ENCODE measurements around the gene DSCAML1.

DSCAML1 gene

DNA sequence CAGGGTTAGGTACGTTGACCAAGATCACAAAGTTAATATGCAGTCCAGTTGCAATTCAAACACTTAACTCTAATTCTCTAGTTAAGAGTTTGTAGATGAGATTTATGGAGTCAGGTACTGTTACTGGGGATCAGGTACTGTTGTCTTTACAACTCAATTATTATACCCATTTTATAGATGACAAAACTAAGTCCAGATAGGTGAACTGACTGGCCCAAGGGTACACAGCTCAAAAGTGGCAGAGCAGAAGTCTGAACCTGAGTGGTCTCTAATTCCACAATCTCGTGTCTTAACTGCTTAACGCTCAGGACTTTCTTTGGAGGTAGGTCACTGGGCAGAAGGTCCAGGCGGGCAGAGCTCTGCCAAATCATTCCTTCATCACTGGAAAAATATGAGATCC is 77.5 kb downstream of the DSCAML1 start:
- no peak for DNase-seq

DNA sequence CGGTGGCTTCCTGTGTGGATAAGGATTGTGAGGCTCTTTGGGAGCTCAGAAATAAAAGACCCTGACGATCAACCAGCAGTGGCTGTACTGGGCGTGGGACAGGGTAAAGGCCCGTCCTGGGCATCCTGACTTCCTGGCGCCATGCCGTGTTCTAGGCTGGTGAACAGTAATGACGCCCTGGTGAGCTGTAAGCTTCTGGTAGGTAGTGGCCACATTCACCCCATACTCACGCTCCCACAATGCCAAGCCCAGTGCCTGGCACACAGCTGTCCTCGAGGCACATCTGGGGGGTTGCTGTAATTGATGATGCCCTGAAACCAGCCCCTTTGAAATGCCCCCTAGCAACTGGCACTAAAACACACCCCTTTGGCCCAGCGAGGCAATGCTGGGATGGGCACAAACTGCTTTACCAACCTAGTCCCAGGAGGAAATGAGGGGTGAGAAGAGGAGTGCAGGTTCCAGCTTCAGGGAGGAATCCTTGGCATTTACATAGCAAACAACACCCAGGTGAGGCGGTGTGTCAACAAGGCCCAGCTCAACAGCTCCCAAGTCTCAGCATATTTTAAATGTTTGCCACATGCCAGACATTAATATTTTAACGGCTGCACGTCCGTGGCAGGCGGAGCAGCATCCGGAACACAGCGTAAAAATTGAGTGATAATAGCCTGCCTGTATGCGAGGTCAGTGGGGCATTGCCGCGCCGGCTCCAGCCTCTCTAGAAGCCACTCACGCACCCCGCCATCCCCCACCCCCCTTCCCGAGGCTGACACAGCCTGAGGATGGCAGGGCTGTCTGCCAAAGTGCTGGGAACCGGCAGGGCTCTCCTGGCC is 79.3 kb downstream of the DSCAML1 start:
- DNase-seq, result no peak

DNA sequence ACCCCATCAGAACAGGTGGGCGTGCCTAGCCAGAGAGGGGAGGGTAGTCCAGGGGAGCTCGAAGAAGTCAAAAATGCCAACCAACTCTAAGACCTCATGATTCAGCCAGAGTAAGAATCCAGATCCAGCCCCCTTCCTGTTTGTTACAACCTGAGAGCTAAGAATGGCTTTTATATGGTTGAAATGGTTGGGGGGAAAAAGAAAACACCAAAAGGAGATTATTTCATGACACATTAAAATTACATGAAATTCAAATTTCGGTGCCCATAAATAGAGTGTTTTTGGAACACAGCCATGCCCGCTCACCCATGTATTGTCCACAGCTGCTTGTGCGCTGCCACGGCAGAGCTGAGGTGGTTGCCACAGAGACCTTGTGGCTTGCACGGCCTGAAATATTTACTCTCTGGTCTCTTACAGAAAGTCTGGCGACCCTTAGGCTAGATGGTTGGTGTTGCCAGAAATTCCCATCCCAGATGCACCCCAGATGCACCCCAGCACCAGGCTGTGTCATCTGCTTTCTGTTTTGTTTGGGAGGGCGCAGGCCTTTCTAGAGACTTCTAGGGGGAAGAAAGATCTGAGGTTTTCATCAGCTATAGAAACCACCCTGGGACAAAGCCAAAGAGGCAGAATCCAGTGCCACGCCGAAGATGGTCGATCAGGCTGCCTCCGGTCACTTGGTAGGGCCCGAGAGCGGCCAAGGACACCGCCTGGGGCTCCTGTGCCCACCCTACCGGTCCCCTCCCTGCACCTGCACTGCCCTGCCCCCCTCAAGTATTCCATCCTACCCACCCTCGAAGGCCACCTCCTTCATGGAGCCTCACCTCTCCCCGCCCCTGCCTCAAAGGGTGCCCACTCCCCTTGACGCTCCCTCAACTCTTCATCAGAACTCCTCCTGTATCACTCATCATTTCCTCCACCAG is 80.2 kb downstream of the DSCAML1 start:
- no peak for DNase-seq

DNA sequence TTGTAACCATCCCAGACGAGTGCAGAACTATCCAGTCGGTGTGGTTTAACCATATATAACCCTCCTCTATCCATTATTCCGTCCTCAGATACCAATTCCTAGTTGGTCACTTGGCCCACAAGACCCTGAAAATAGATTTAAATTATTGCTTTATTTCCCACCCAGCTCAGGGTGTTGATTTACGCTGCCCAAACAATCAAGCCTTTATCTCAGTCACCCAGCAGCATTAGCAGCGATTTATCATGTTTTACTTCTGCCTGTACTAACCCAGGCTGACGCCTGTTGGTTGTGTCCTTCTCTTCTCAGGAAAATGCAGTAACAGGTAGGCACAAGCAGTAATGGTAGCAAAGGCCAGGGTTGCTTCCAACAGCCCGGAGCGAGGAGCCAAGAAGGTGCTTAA is 81.2 kb downstream of the DSCAML1 start:
- DNase-seq, result no peak

DNA sequence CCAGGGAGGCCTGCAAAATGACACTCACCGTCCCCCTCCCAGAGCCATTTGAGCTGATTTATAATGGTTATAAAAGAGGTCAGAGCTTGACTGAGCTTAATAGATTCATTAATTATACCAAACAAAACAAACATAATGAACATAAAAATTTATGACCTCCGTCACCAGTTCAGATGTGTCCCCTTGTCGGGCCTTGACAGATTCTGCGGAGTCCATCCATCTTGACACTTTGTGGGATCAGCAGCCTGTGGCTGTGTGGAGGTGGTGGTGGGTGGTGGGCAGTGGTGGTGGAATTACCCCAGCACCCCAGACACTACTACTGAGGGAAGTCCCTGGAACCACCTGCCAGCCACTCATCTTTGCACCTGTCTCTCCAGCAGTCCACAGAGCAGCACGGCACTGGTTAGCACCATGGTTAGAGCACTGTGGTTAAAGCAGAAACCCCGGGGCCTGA is 83.5 kb downstream of the DSCAML1 start:
- DNase-seq, result no peak

DNA sequence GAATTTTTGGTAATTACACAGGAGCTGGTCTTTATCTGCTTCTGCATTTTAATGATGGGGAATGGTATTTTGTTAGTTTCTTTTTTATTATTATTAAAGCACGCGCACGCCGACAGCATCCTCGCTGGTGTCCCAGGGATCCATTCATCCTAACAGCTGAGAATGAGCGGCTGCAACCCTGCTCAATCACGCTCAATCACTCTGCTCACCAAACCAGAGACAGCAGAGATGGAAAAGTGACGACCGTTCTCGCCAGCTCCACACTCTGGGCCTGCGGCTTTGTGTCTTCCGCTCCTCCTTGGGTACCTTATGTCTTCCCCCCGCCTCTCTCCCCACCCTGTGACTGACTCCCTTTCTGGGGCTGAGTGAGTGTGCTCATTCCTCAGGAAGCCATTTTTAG is 84.5 kb downstream of the DSCAML1 start:
- no peak for DNase-seq

DNA sequence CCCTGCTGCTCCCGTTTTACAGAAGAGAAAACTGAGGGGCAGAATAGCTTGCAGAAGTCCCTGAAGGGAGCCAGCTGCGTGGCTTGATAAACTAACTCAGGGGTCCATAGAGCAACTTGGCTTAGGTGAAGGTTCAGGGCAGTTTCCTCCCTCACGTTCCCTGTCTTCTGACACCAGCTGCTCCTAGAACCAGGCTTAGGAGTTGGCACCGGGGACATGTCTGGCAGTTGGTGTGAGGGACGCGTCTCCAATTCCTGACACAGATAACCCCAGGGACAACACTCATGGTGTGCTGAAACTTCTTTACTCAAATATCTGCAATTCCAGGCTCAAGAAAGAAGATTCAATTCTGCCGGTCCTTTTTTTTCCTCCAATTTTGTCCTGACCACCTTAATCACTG is 85.7 kb downstream of the DSCAML1 start:
- DNase-seq, result no peak

DNA sequence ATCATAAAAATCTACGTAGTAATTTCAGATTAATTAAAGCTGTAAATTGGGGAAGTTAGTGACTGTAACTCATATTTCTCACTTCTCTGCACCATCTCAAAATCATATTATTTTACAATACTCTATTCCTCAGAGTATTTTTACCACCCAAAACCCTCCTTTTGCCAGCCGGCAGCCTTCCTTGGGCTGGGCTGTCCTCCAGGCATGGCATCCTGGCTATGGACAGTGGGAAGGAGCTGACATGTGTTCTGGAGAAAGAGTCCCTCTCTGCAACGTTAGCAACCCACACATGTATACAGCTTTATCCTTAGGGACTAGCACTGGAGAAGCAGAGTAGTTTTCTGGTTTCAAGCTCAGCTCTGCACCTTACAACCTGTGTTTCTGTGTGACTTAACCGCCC is 86.8 kb downstream of the DSCAML1 start:
- no peak for DNase-seq

DNA sequence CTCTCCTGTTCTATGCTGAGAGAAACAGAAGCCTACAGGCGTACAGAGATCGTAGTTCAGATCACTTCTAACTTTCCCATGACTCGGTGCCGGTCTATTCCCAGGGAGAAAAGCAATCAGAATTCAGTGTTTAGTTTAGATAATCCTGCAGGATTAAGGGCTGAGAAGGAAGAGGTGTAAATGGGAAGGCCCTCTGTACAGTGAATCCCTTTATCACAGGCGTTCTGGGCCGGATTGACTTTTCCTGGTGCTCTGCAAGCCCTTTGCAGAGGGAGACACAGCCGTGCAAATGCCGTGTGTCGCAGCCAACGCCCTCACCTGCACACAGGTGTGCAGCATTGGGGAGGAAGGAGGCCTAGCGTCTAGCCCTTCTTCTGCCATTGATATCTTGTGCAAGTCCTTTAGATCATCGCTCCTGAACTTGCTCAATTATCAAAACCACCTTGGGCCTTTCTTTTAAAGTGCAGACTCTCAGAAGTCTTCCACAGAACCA is 90.6 kb downstream of the DSCAML1 start:
- no peak for DNase-seq

DNA sequence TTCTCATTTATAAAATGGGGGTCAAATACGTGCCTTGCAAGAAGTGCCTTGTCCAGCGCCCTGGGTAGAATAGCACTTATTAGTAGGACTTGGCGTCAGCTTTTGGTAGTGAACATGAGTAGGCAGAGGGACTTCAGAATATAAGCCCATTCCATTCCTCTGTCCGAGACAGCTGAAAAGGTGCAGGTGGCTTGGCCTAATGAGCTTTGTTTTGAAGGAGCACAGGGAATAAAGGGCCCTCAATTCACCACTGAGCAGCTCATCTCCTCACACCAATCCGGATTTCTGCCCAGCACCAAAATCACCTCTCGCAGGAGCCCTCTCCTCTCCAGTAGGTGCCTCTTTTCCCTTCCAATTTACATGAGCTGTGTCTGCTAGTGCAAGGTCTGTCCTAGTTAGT is 91.2 kb downstream of the DSCAML1 start:
- no peak for DNase-seq

DNA sequence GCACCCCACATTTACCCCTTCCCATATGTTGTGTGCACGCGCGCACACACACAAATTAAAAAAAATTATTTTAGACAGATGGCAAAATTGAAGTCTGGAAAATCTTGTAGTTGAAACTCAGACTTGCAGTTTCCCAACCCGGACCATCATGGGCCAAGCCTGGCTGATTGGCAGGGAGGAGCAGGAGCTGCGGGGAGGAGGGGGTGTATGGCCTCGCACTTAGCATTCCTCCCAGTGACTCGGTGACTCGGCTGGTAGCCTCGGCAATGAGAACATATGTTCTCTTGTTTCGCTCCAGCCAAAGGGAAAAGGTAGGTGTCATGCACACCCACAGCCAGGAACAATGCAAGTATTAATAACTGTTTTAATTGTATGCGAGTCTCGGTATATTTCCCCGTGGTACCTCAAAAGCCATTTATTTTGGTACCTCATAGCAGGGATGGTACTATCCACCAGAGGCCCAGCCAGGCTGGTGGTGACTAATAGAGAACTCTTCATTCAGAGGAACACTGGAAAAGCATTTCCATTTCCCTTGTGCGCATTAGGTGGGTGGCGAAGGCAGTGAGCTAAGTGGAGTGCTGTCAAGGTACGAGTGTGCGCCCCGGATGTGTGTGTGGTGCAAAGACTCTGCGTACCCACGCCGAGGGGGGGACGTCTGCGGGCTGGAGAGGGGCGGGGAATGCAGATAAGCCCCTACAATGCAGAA is 92.5 kb downstream of the DSCAML1 start:
- DNase-seq, result no peak

DNA sequence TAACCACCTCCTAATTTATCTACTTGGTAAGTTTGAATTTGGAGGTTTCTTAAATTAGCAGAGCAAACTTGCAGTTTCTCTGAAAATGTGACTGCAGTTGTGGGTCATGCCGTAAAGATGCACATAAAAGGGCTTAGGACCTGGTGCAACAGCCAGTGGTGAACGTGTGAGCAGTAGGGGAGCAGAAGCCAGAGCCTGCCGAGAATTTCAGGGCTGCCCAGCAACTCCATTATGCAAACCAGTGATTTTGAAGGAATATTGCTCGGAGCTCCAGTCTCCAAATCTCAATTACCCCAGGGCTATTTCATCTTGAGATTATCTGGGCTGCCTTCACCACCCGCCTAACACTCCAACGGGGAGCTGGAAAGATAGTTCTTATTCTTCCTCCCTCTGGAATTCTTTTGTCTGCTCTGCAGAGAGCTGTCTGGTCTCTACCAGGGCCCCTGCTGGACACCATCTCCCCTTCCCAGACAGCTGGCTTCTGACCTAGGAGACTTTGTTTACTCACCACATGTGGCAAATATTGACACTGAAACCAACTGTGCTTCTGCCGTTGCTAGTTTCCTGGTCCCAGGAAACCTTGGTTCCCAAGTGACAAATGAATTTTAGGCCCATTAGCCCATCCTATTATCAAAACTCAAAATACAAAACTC is 93.9 kb downstream of the DSCAML1 start:
- no peak for DNase-seq

DNA sequence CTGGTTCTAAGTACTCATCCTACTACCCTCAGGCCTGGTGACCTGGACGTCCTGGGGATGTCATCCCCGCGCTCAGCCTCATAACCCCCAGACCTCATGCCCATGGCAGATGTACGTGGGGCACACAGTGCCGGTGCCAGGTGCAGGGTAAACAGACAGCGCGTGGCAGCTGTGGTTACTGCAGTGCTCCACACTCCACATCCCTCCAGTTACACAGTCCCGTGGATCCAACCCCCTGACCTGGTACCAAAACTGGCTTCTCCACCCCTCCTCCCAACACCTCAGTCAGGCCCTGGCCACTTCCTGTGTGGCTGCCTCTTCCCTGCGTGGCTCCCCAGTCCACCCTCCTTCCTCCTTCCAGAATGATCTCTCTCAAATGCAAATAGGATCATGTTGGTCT is 95.2 kb downstream of the DSCAML1 start:
- no peak for DNase-seq

DNA sequence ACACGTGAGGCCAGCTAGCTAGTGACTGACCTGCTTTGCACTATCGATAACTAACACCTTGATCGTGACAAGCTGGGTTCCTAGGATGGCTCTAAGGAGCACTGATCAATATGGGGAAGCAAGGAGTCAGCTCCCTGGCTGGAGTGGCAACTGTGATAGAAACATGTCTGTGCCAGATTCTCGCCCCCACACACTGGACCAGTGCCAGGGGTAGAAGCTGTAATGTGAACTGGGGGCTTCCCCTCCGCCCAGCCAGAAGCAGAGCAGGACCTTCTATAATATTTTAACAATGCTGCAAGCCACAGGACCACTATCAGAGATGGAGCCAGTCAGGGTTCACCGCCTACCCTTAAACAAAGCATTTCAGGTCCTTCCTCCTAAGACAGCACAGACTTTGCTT is 96.5 kb downstream of the DSCAML1 start:
- no peak for DNase-seq

DNA sequence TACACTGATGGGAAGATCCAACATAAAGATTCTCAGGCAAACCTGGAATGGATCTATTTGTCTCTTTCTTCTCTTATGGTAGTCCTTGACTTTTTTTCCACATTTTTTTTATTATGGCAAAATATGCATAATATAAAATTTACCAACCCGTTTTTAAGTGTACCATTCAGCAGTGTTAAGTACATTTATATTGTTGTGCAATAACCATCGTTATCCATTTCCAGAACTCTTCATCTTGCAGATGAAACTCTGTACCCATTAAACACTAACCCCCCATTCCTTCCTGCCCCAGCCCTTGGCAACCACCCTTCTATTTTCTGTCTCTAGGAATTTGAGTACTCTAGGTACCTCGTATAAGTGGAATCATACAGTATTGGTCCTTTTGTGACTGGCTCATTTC is 99.7 kb downstream of the DSCAML1 start:
- DNase-seq, result no peak

DNA sequence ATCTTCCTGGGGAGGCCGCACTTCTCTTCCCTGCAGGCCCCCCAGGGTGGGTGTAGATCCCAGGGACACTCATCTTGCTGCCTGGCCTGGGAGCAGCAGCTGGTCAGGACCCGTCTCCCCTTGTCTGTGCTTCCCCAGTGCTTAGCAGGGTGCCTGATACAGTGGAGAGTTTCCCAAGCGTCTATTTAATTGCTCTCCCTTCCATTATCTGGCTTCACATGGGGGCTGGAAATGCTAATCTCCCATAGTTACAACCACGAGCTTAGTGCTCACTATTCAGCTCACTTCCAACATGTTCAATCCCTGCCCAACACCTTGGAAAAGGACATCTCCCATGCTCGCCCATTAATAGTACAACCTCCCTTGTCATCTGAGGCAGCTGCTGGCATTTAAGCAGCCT is 100.5 kb downstream of the DSCAML1 start:
- DNase-seq, result no peak

DNA sequence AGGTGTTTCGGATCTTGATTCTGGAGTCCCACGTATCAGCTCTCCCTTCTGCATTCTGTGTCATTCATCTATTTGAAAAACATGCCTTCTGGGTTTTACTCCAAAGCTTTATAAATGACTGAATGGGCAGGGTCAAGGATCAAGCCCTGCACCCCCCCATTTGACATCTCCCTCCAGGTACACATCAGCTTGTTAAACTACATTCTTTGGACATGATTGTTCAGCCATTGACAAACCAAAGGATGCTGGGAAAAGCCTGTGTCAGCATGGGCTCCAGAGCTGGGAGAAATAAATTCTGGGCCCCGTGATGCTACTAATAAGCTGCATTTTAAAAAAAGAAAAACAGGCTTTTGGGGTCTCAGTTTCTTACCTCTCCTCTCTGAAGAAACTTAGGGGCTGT is 103.7 kb downstream of the DSCAML1 start:
- DNase-seq, result no peak

DNA sequence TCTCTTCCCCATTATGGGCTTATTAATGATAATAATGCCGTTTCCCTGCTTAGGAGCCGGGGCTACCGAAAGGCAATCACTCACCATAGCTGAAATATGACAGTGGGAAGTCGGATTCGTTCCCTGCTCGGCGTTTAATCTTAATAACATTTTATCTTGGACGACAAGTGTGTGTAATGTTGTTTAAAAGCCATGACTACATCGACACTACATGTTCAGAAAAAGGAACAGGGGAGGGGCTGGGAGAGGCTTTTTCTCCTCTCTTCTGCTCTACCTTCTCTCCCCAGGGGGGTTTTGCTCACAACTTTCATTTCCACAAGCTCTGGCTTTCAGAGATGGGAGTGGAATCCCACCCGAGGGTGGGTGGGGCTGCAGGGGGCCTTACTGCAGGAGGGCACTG is 105.5 kb downstream of the DSCAML1 start:
- DNase-seq, result no peak

DNA sequence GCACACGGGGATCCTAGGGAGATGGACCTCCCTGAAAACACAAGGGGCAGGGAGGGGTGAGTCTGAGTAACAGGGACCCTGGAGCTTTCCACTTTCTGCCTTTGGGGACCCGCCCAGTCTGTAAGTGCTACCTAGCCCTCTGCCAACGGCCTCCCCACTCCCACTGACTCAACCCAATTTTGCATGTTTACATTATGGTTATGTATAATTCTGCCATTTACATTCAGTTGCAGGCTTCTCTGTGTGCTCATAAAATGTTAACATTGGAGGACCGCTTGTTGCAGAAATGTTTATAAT is 105.8 kb downstream of the DSCAML1 start:
- no peak for DNase-seq

DNA sequence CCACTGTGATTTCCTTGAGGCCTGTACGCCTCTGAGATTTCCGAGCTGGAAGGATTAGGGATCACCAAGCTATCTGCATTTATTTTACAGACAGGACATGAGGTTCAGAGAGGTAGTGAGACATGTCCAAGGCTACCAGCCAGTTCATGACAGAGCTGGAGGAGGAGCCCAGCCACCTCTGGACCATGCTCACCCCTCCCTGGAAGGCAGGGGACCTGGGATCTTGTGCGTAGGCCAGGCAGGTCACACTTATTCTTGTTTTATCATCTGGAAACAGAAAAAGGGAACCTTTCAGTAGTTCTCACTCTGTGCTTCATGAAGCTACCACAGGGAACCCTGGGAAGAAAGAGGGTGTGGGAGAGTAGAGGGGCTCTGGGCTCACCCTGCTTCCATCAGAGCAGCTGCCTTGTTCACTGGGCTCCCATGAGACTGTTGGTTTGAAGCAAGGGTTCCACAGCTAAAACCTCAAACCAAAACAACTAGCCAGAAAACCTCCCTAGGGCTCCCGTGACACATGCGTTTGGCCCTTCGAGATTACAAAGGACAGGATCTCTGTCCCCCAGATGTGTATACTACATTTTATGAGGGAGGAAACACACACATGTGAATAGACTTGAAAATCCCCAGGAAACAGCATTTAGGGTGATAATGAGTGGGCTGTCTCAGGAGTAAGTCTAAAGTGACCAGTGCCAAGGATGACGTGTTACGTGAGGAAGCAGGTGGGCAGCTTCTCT is 106.4 kb downstream of the DSCAML1 start:
- DNase-seq, result no peak

DNA sequence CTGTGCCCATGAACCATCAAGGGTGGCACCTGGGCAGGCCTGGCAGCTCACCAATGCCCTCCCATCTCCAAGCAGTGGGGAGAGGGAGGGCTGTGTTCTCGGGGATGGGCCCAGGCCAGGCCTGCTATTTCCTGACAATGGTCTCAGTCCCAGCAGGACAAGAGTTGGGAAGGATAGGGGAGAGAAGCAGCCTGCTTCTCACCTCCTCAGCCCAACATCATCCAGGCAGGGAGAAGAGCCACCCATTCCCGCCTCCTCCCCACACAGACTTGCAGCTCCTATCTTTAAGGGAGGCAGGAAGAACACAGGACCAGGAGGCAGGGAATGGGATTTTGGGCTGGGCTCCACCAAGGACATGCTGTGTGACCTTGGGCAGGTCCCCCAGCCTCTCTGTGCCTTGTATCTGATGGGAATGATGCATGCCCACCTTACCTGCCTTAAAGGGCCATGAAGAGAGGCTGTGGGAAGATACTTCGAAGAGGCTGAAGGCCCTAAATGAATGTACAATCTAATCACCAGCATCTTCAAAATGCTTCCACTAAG is 108.7 kb downstream of the DSCAML1 start:
- DNase-seq, result no peak

DNA sequence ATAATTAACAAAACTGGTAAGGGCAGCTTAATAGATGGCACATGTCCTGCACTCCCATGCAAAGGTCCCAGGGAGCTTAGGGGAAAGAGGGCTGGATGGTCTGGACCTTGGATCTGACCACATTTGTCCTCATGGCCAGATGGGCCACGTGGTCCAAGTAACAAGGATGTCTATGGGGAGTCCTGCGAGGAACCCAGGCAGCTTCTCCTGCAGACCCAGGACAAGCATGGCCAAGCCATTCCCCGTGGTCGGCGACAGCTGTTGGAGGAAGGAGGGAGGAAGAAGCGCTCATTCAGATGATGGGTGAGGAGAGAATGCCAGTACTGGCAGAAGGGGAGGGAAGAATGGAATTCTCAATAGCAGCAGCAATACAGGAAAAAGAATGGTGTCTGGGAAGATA is 109.2 kb downstream of the DSCAML1 start:
- DNase-seq, result no peak

All from activated CD4-positive, alpha-beta T cell treated with anti-CD3 and anti-CD28 coated beads, Interleukin-2, amount 50 U/mL, for 16 hours (primary cell).